Measurements from ENCODE around the gene PGLYRP4. TPM values are rescaled to one million over a fixed set of nuclear protein-coding genes. Genes with fewer than 3 reads are reported as not detected.

PGLYRP4 gene
- polyA plus RNA-seq, 4 donors = 0.18 to 0.33 TPM; not detected in 2

GRCh38 chr1:153306303-153307220, 42.1 kb downstream of the PGLYRP4 start:
- FAIRE-seq = no peak
- H3K27me3 ChIP-seq (ENCODE audit: control insufficient read depth in 3 of 3, insufficient read depth in 3 of 3, low read length in 3 of 3) = peaks cover 0 to 7% (median 0%) of the 10 kb centered on the region in 3 donors
- no peak for DNase-seq
- no peak overlapping the region for H3K27ac ChIP-seq (ENCODE audit: low read depth in 1 of 3, low read length in 2 of 3)
- H3K4me3 ChIP-seq (ENCODE audit: low read depth in 1 of 3, low read length in 3 of 3) = no peak overlapping the region
- no peaks in the 10 kb centered on the region for H3K9me3 ChIP-seq (ENCODE audit: control insufficient read depth in 2 of 2, insufficient read depth in 1 of 2, low read depth in 1 of 2, low read length in 1 of 2)
- no peaks in the 10 kb centered on the region for H3K36me3 ChIP-seq (ENCODE audit: control insufficient read depth in 3 of 3, insufficient read depth in 2 of 3, low read depth in 1 of 3, low read length in 3 of 3)
- H3K4me1 ChIP-seq (ENCODE audit: control insufficient read depth in 3 of 3, insufficient read depth in 2 of 3, low read depth in 1 of 3, low read length in 2 of 3) = no peaks in the 10 kb centered on the region
- WGBS, 3 donors = 84 to 87% (median 86%) methylated on average over 22 of the region's 22 CpGs

GRCh38 chr1:153305682-153306081, 43.0 kb downstream of the PGLYRP4 start:
- Histone ChIP-seq H3K27me3 (ENCODE audit: control insufficient read depth in 3 of 3, insufficient read depth in 3 of 3, low read length in 3 of 3) (peaks cover 0 to 7% (median 0%) of the 10 kb centered on the region in 3 donors), H3K4me1 (ENCODE audit: control insufficient read depth in 3 of 3, insufficient read depth in 2 of 3, low read depth in 1 of 3, low read length in 2 of 3) (no peaks in the 10 kb centered on the region), H3K9me3 (ENCODE audit: control insufficient read depth in 2 of 2, insufficient read depth in 1 of 2, low read depth in 1 of 2, low read length in 1 of 2) (no peaks in the 10 kb centered on the region), H3K36me3 (ENCODE audit: control insufficient read depth in 3 of 3, insufficient read depth in 2 of 3, low read depth in 1 of 3, low read length in 3 of 3) (no peaks in the 10 kb centered on the region), H3K27ac (ENCODE audit: low read depth in 1 of 3, low read length in 2 of 3) (no peak overlapping the region), H3K4me3 (ENCODE audit: low read depth in 1 of 3, low read length in 3 of 3) (no peak overlapping the region)
- no peak for FAIRE-seq
- DNase-seq = no peak
- 83 to 85% (median 84%) methylated on average over 6 of the region's 6 CpGs for WGBS, 3 donors

- DNase-seq (no peak), FAIRE-seq (no peak)
- Histone ChIP-seq H3K4me3 (ENCODE audit: low read depth in 1 of 3, low read length in 3 of 3) (no peak overlapping the region), H3K9me3 (ENCODE audit: control insufficient read depth in 2 of 2, insufficient read depth in 1 of 2, low read depth in 1 of 2, low read length in 1 of 2) (no peaks in the 10 kb centered on the region), H3K27me3 (ENCODE audit: control insufficient read depth in 3 of 3, insufficient read depth in 3 of 3, low read length in 3 of 3) (peaks cover 0 to 7% (median 0%) of the 10 kb centered on the region in 3 donors), H3K27ac (ENCODE audit: low read depth in 1 of 3, low read length in 2 of 3) (no peak overlapping the region), H3K36me3 (ENCODE audit: control insufficient read depth in 3 of 3, insufficient read depth in 2 of 3, low read depth in 1 of 3, low read length in 3 of 3) (no peaks in the 10 kb centered on the region), H3K4me1 (ENCODE audit: control insufficient read depth in 3 of 3, insufficient read depth in 2 of 3, low read depth in 1 of 3, low read length in 2 of 3) (no peaks in the 10 kb centered on the region)
- 70 to 76% (median 72%) methylated on average over 5 of the region's 5 CpGs for WGBS, 3 donors
Measured at GRCh38 chr1:153302308-153302707, 46.3 kb downstream of the PGLYRP4 start.

GRCh38 chr1:153293851-153294250, 54.8 kb downstream of the PGLYRP4 start:
- FAIRE-seq (no peak), DNase-seq (no peak)
- Histone ChIP-seq H3K27me3 (ENCODE audit: control insufficient read depth in 3 of 3, insufficient read depth in 3 of 3, low read length in 3 of 3) (peaks cover 0 to 11% (median 0%) of the 10 kb centered on the region in 3 donors), H3K4me1 (ENCODE audit: control insufficient read depth in 3 of 3, insufficient read depth in 2 of 3, low read depth in 1 of 3, low read length in 2 of 3) (no peaks in the 10 kb centered on the region), H3K9me3 (ENCODE audit: control insufficient read depth in 2 of 2, insufficient read depth in 1 of 2, low read depth in 1 of 2, low read length in 1 of 2) (no peaks in the 10 kb centered on the region), H3K36me3 (ENCODE audit: control insufficient read depth in 3 of 3, insufficient read depth in 2 of 3, low read depth in 1 of 3, low read length in 3 of 3) (no peaks in the 10 kb centered on the region), H3K4me3 (ENCODE audit: low read depth in 1 of 3, low read length in 3 of 3) (no peak overlapping the region), H3K27ac (ENCODE audit: low read depth in 1 of 3, low read length in 2 of 3) (no peak overlapping the region)
- WGBS, 3 donors = 62 to 67% (median 64%) methylated on average over 9 of the region's 9 CpGs

- Histone ChIP-seq H3K9me3 (ENCODE audit: control insufficient read depth in 2 of 2, insufficient read depth in 1 of 2, low read depth in 1 of 2, low read length in 1 of 2) (no peaks in the 10 kb centered on the region), H3K36me3 (ENCODE audit: control insufficient read depth in 3 of 3, insufficient read depth in 2 of 3, low read depth in 1 of 3, low read length in 3 of 3) (no peaks in the 10 kb centered on the region), H3K4me1 (ENCODE audit: control insufficient read depth in 3 of 3, insufficient read depth in 2 of 3, low read depth in 1 of 3, low read length in 2 of 3) (no peaks in the 10 kb centered on the region), H3K27me3 (ENCODE audit: control insufficient read depth in 3 of 3, insufficient read depth in 3 of 3, low read length in 3 of 3) (peaks cover 0 to 11% (median 0%) of the 10 kb centered on the region in 3 donors), H3K27ac (ENCODE audit: low read depth in 1 of 3, low read length in 2 of 3) (no peak overlapping the region), H3K4me3 (ENCODE audit: low read depth in 1 of 3, low read length in 3 of 3) (no peak overlapping the region)
- DNase-seq (no peak), FAIRE-seq (no peak)
- WGBS, 3 donors = 73 to 79% (median 79%) methylated on average over 7 of the region's 7 CpGs
Measured at GRCh38 chr1:153293480-153293775, 55.2 kb downstream of the PGLYRP4 start.

- DNase-seq (no peak), FAIRE-seq (no peak)
- Histone ChIP-seq H3K4me1 (ENCODE audit: control insufficient read depth in 3 of 3, insufficient read depth in 2 of 3, low read depth in 1 of 3, low read length in 2 of 3) (no peaks in the 10 kb centered on the region), H3K36me3 (ENCODE audit: control insufficient read depth in 3 of 3, insufficient read depth in 2 of 3, low read depth in 1 of 3, low read length in 3 of 3) (no peaks in the 10 kb centered on the region), H3K9me3 (ENCODE audit: control insufficient read depth in 2 of 2, insufficient read depth in 1 of 2, low read depth in 1 of 2, low read length in 1 of 2) (no peaks in the 10 kb centered on the region), H3K4me3 (ENCODE audit: low read depth in 1 of 3, low read length in 3 of 3) (no peak overlapping the region), H3K27ac (ENCODE audit: low read depth in 1 of 3, low read length in 2 of 3) (no peak overlapping the region), H3K27me3 (ENCODE audit: control insufficient read depth in 3 of 3, insufficient read depth in 3 of 3, low read length in 3 of 3) (peaks cover 0 to 11% (median 0%) of the 10 kb centered on the region in 3 donors)
- 68 to 71% (median 70%) methylated on average over 24 to 25 of the region's 25 CpGs for WGBS, 3 donors
Measured at GRCh38 chr1:153292740-153293479, 55.7 kb downstream of the PGLYRP4 start.

- DNase-seq (no peak), FAIRE-seq (no peak)
- WGBS, 3 donors = 6 to 57% (median 30%) methylated on average over 8 of the region's 8 CpGs
- Histone ChIP-seq H3K27ac (ENCODE audit: low read depth in 1 of 3, low read length in 2 of 3) (no peak overlapping the region), H3K4me3 (ENCODE audit: low read depth in 1 of 3, low read length in 3 of 3) (no peak overlapping the region), H3K4me1 (ENCODE audit: control insufficient read depth in 3 of 3, insufficient read depth in 2 of 3, low read depth in 1 of 3, low read length in 2 of 3) (no peaks in the 10 kb centered on the region), H3K9me3 (ENCODE audit: control insufficient read depth in 2 of 2, insufficient read depth in 1 of 2, low read depth in 1 of 2, low read length in 1 of 2) (no peaks in the 10 kb centered on the region), H3K27me3 (ENCODE audit: control insufficient read depth in 3 of 3, insufficient read depth in 3 of 3, low read length in 3 of 3) (peaks cover 0 to 7% (median 0%) of the 10 kb centered on the region in 3 donors), H3K36me3 (ENCODE audit: control insufficient read depth in 3 of 3, insufficient read depth in 2 of 3, low read depth in 1 of 3, low read length in 3 of 3) (no peaks in the 10 kb centered on the region)
Measured at GRCh38 chr1:153292185-153292584, 56.5 kb downstream of the PGLYRP4 start.

- H3K4me3 ChIP-seq (ENCODE audit: low read depth in 1 of 3, low read length in 3 of 3) = no peak overlapping the region
- no peak overlapping the region for H3K27ac ChIP-seq (ENCODE audit: low read depth in 1 of 3, low read length in 2 of 3)
- H3K27me3 ChIP-seq (ENCODE audit: control insufficient read depth in 3 of 3, insufficient read depth in 3 of 3, low read length in 3 of 3) = peaks cover 0 to 4% (median 0%) of the 10 kb centered on the region in 3 donors
- no peak for DNase-seq
- H3K36me3 ChIP-seq (ENCODE audit: control insufficient read depth in 3 of 3, insufficient read depth in 2 of 3, low read depth in 1 of 3, low read length in 3 of 3) = no peaks in the 10 kb centered on the region
- no peaks in the 10 kb centered on the region for H3K9me3 ChIP-seq (ENCODE audit: control insufficient read depth in 2 of 2, insufficient read depth in 1 of 2, low read depth in 1 of 2, low read length in 1 of 2)
- H3K4me1 ChIP-seq (ENCODE audit: control insufficient read depth in 3 of 3, insufficient read depth in 2 of 3, low read depth in 1 of 3, low read length in 2 of 3) = no peaks in the 10 kb centered on the region
- 84 to 91% (median 86%) methylated on average over 5 of the region's 5 CpGs for WGBS, 3 donors
- no peak for FAIRE-seq
Measured at GRCh38 chr1:153291514-153291913, 57.1 kb downstream of the PGLYRP4 start.

All from small intestine (tissue), 7 donors.